Activated CD4-positive, alpha-beta T cell treated with anti-CD3 and anti-CD28 coated beads for 1 hour (primary cell): ENCODE data around the gene LAMB1.

Experiments used
- DNase-seq: peaks from one replicate; pipeline ENCODE4 v3.0.0-alpha.2; 2020

LAMB1 gene

GRCh38 chr7:107996072-107996882 lies 6.7 kb downstream of the LAMB1 start:
- DNase-seq, result no peak

GRCh38 chr7:107995184-107996071 lies 7.5 kb downstream of the LAMB1 start:
- no peak for DNase-seq

GRCh38 chr7:107994421-107995030 lies 8.4 kb downstream of the LAMB1 start:
- DNase-seq, result no peak

GRCh38 chr7:107993891-107994291 lies 9.1 kb downstream of the LAMB1 start:
- no peak for DNase-seq

- DNase-seq, result no peak
Observed at GRCh38 chr7:107989618-107990373, 13.2 kb downstream of the LAMB1 start.

DNA sequence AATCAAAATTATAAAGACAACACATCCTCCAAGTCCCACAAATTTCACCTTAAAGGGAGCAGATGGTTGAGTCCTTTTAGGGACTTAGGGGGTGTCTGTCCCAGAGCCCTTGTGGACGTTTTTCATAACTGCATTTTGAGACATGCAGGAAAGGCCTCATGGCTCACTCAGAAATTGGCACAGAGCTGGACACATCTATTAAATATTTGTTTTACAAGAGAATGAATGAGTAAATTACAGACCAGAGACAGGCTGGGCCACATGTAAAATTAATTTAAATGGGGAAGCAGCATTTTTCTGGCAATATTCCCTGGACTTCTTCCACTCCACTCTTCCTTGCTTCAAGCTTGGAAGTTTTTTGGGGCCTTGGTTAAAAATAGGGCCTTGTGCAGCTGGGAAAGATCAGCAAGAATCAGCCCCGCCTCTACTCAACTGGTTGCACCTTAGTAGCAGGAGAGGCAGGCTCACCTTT lies 20.0 kb downstream of the LAMB1 start:
- no peak for DNase-seq

DNA sequence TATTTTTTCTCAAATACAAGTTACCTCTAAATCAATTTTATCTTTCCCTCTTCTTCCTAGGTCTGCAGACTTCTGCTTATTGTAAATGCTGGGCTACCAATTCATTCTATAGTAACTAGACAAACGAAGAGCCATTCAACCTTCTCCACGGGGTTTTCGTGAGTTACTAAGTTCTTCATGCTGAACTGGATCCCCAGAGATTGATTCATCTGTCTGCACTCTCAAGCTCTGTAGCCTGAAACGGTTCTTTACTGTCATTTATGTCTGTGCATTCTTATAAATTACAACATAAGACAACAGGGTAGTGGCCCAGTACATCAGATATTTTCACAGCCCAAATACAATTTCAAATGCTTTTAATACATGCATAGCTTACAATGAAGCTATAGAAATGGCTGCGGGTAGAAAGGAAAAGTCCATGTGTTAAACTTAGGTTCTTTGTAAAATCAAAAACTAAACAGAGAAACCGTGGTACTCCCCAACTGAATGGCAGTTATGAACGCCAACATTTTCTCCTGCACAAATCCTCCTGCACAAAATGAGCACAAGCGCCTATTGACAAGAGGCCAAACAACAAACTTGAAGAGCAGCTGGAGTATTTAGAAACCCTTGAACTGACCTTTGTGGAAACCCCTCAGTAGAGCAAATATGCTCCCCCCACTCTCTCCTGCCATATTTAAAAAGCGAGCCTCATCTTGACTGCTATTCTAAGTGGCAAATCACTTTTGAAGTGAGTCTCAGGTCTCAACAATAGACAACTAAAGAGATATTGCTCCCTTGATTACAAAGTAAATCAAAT lies 20.7 kb downstream of the LAMB1 start:
- DNase-seq, result no peak

DNA sequence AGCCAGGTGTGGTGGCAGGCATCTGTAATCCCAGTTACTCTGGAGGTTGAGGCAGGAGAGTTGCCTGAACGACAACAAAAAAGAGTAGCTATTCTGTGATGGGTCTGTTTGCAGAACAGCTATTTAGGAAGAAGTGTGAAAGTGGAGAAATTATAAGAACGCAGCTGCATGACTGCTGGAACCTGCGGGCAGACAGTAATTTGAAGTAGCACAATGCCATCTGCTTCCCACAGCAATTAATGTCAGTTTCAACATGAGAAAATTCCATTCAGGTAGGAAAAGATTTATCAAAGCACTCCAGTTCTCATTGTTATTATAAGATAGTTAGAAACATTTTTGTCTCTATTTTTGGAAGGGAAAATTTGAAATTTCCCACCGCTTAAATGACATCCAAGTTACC lies 21.5 kb downstream of the LAMB1 start:
- DNase-seq, result no peak

- no peak for DNase-seq
Observed at GRCh38 chr7:107980671-107981190, 22.2 kb downstream of the LAMB1 start.

GRCh38 chr7:107980171-107980570 lies 22.8 kb downstream of the LAMB1 start:
- DNase-seq, result no peak

DNA sequence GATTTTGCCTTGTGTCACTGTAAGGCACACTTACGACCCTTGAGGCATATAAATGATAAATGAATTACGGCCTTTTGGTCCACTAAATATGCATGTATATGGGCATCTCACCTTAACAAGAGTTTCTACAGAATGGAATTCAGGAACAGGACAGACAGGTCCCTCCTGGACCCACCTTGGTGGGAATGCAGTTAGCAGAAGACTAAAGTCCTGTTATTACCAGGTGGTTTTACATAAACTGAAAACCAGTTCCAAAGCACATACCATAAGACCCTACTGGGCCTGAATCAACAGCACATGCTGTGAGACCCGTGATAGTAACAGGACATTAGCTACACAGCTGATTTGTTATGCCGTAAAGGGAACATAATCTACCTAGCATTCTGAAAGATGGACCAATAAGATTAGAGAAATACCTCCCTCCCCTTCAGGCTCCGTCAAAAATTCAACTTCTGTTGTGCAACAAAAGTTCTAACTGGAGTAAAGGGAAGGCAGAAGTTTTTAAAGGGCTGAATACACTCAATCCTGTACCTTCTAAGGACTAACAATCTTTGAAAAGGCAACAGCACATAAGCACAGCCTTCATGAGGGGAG lies 24.0 kb downstream of the LAMB1 start:
- DNase-seq, result no peak

DNA sequence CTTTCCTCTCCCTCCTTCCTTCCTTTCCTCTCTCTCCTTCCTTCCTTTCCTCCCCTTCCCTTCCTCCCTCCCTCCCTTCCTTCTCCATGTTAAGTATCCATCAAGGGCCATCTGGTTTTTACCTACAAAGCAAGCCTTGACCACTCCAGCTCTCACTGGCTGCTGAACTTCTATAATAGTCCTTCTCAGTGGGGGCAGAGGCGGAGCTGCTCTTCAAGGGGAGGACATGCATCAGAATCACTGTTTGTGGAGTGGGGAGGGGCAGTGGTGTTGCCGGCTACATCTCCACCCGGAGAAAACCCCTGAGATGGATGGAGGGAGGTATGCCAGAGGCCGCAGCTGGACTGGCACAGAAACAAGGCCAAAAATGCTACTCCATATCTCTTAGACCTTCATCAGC lies 25.9 kb downstream of the LAMB1 start:
- DNase-seq, result no peak

GRCh38 chr7:107976620-107977019 lies 26.3 kb downstream of the LAMB1 start:
- no peak for DNase-seq

GRCh38 chr7:107975394-107976013 lies 27.5 kb downstream of the LAMB1 start:
- DNase-seq, result no peak

DNA sequence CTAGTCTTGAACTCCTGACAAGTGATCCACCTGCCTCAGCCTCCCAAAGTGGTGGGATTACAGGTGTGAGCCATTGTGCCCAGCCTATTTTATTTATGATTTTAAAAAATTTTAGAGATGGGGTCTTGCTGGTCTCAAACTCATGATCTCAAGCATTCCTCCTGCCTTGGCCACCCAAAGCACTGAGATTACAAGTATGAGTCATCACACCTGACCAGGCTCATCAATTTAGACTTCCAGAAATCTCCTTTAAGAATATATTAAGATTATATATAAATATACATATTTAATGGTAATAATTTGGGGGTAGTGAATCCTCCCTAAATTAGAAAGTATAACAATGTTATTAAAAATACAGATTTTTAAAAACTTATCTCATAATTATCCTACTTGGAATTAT lies 29.1 kb downstream of the LAMB1 start:
- no peak for DNase-seq

GRCh38 chr7:107972941-107973376 lies 30.0 kb downstream of the LAMB1 start:
- no peak for DNase-seq

DNA sequence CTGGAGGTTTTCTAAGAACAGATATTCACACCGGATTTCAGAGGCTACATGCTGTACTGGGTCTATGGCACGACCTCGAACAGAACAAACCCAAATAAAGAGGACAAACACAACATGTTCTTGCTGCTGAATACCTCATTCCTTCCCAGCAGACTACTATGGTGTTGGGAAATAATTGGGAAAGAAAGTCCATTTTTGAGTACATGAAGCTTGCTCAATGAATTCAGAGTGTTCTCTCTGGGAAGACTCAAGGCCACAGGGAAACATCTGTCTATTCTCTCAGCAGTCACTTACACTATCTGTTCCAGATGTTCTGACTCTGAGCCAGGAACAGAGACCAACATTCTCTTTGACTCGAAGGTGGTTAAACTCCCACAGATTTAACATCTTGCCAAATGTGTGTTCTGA lies 30.9 kb downstream of the LAMB1 start:
- DNase-seq, result no peak

GRCh38 chr7:107971613-107972012 lies 31.3 kb downstream of the LAMB1 start:
- no peak for DNase-seq

DNA sequence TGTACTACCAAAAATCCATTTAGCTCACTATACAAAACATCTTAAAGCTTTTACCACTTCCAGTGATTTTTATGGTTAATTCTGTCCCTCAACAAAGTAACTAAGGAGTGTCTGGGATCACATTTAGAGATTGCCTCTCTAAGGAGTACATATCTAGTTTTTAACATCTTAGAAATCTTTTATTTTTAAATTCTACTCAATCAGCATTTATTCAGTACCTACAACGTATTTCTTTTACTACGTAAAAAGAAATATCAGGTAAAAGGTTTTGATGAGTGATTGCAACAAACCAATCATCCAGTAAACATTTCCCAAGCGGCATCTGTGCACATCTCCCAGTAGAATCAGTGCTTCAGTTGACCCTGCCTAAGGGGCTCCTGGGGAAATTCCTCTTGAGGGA lies 31.9 kb downstream of the LAMB1 start:
- DNase-seq, result no peak

GRCh38 chr7:107969856-107970255 lies 33.1 kb downstream of the LAMB1 start:
- no peak for DNase-seq

- DNase-seq, result no peak
Observed at GRCh38 chr7:107968449-107968848, 34.5 kb downstream of the LAMB1 start.
